ENCODE measurements around the gene NEK2. TPM values are rescaled to one million over a fixed set of nuclear protein-coding genes. Genes with fewer than 3 reads are reported as not detected.
A peak's percentile ranks its signal among the peaks of the same experiment; 100 is the strongest.

Gene NEK2
- total RNA-seq, 1 donor from 2014 or later, result 93.3 TPM

DNA sequence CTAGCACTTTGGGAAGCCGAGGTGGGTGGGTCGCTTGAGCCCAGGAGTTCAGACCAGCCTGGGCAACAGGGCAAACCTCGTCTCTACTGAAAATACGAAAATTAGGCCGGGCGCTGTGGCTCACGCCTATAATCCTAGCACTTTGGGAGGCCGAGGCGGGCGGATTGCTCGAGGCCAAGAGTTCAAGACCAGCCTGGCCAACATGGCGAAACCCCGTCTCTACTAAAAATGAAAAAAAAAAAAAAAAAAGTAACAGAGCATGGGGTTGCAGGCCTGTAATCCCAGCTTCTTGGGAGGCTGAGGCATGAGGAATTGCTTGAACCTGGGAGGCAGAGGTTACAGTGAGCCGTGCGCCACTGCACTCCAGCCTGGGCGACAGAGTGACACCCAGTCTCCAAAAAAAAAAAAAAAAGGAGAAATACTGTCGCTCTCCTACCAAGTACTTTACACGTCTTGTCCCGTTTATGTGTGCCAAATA lies 724 bp upstream of the NEK2 start:
- H3K27me3 Mint-ChIP-seq (ENCODE audit: insufficient read depth, low read depth), result no peaks in the 10 kb centered on the region
- Histone ChIP-seq H3K4me1 (peaks cover 14% of the 10 kb centered on the region), H3K79me2 (ENCODE audit: low read depth) (peaks cover 27% of the 10 kb centered on the region), H3K36me3 (peaks cover 3% of the 10 kb centered on the region), H3K27me3 (no peaks in the 10 kb centered on the region), H3F3A (ENCODE audit: low read depth) (peaks cover 18% of the 10 kb centered on the region), H3K27ac (peak overlapping the region; percentile 40), H4K20me1 (ENCODE audit: low read depth) (no peaks in the 10 kb centered on the region), H3K4me3 (peak overlapping the region; percentile 76), H3K4me2 (peak overlapping the region; percentile 88), H3K9me3 (ENCODE audit: low read depth) (no peaks in the 10 kb centered on the region), H3K9ac (no peak overlapping the region), H2AFZ (replicated peaks) (peak overlapping the region; percentile 75)
- H3K9me3 Mint-ChIP-seq, result no peaks in the 10 kb centered on the region
- peaks cover 36% of the 10 kb centered on the region for H3K4me1 Mint-ChIP-seq
- peak overlapping the region; percentile 96 for H3K27ac Mint-ChIP-seq
- TF ChIP-seq, protein P1, sequence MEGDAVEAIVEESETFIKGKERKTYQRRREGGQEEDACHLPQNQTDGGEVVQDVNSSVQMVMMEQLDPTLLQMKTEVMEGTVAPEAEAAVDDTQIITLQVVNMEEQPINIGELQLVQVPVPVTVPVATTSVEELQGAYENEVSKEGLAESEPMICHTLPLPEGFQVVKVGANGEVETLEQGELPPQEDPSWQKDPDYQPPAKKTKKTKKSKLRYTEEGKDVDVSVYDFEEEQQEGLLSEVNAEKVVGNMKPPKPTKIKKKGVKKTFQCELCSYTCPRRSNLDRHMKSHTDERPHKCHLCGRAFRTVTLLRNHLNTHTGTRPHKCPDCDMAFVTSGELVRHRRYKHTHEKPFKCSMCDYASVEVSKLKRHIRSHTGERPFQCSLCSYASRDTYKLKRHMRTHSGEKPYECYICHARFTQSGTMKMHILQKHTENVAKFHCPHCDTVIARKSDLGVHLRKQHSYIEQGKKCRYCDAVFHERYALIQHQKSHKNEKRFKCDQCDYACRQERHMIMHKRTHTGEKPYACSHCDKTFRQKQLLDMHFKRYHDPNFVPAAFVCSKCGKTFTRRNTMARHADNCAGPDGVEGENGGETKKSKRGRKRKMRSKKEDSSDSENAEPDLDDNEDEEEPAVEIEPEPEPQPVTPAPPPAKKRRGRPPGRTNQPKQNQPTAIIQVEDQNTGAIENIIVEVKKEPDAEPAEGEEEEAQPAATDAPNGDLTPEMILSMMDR (IDR thresholded peaks at IDR 0.05), result no peak
- no peak for TF ChIP-seq EZH2phosphoT487 (IDR thresholded peaks at IDR 0.05)
- TF ChIP-seq EZH2 (IDR thresholded peaks at IDR 0.05), result no peak
- peak overlapping the region; percentile 97 for H3K4me3 Mint-ChIP-seq
- H3K36me3 Mint-ChIP-seq, result peaks cover 7% of the 10 kb centered on the region
- DNase-seq (ENCODE audit: low spot score), result no peak

DNA sequence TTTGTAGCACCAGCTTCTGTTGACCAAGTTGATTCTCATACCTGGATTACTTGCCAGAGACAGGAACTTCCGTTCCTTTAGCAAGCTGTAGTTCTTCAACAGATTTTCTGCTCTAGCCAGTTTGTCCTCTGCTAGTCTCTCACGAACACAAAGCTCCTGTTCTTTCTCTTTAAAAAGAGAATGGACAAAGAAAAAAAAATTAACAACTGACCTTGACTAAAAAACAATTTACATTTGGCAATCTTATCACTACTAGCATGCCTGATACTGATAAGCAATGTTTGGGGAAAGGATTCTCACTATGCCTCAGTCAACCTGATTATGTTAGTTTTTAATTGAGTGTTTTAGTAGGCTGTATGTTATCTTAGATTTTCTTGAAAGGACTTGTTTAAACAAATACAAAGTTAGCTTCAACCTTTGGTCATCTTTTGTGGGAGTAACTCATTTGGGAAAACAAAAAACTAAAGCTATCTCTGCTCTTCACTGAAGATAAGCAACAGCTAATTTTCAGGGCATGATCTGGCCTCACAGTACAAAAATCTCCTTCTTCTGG lies 8.3 kb downstream of the NEK2 start:
- TF ChIP-seq, protein P1 (IDR thresholded peaks at IDR 0.05), result no peak
- no peak for TF ChIP-seq EZH2 (IDR thresholded peaks at IDR 0.05)
- no peak for TF ChIP-seq EZH2phosphoT487 (IDR thresholded peaks at IDR 0.05)

DNA sequence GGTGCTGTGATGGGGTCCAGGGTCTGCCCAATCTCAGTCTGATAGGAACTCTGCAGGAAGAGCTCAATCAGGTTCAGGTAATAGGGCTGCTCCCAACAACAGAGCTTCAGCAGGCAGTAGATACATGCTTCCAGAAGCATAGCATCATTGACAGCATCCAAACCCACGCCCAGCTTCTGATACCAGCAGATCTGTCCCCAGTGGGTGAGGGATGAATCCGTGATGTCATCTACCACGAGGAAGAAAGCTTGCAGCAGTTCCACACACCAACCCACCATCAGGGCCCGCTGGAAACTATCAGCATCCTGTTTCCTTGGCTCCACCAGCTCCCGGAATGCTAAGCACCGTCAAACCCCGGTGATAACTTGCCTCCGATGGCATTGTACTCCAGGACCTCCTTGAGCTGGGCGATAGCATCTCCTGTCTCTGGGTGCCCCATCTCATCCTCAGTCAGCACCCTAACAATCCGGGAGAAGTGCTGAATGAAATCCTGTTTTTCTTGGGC lies 14.7 kb downstream of the NEK2 start:
- Histone ChIP-seq H3K79me2 (ENCODE audit: low read depth) (no peaks in the 10 kb centered on the region), H3K9ac (no peak overlapping the region)

More for the DNA sequence above, 8.3 kb downstream of the NEK2 start:
- peaks cover 29% of the 10 kb centered on the region for H3K36me3 Mint-ChIP-seq
- no peaks in the 10 kb centered on the region for H3K27me3 ChIP-seq
- H3F3A ChIP-seq (ENCODE audit: low read depth), result no peaks in the 10 kb centered on the region
- DNase-seq (ENCODE audit: low spot score), result no peak
- peaks cover 13% of the 10 kb centered on the region for H3K36me3 ChIP-seq
- no peak overlapping the region for H3K4me3 Mint-ChIP-seq
- peaks cover 4% of the 10 kb centered on the region for H3K4me1 Mint-ChIP-seq
- no peak overlapping the region for H3K27ac ChIP-seq
- H3K9me3 Mint-ChIP-seq, result no peaks in the 10 kb centered on the region
- no peak overlapping the region for H3K4me2 ChIP-seq
- no peak overlapping the region for H3K27ac Mint-ChIP-seq
- H3K9ac ChIP-seq, result no peak overlapping the region
- H3K79me2 ChIP-seq (ENCODE audit: low read depth), result no peaks in the 10 kb centered on the region
- no peaks in the 10 kb centered on the region for H4K20me1 ChIP-seq (ENCODE audit: low read depth)
- H3K9me3 ChIP-seq (ENCODE audit: low read depth), result no peaks in the 10 kb centered on the region
- H3K4me1 ChIP-seq, result no peaks in the 10 kb centered on the region
- H3K27me3 Mint-ChIP-seq (ENCODE audit: insufficient read depth, low read depth), result no peaks in the 10 kb centered on the region
- H3K4me3 ChIP-seq, result no peak overlapping the region
- no peak overlapping the region for H2AFZ ChIP-seq (replicated peaks)

More for the DNA sequence above, 14.7 kb downstream of the NEK2 start:
- Histone ChIP-seq H4K20me1 (ENCODE audit: low read depth) (no peaks in the 10 kb centered on the region), H3K27ac (no peak overlapping the region), H3K4me3 (no peak overlapping the region), H3F3A (ENCODE audit: low read depth) (no peaks in the 10 kb centered on the region), H3K4me1 (no peaks in the 10 kb centered on the region), H2AFZ (replicated peaks) (no peak overlapping the region), H3K9me3 (ENCODE audit: low read depth) (no peaks in the 10 kb centered on the region), H3K36me3 (peaks cover 3% of the 10 kb centered on the region), H3K27me3 (no peaks in the 10 kb centered on the region), H3K4me2 (no peak overlapping the region)
- DNase-seq (ENCODE audit: low spot score), result no peak
- Mint-ChIP-seq H3K4me3 (no peak overlapping the region), H3K36me3 (peaks cover 7% of the 10 kb centered on the region), H3K27ac (no peak overlapping the region), H3K4me1 (no peaks in the 10 kb centered on the region), H3K9me3 (no peaks in the 10 kb centered on the region), H3K27me3 (ENCODE audit: insufficient read depth, low read depth) (peaks cover 4% of the 10 kb centered on the region)
- no peak for TF ChIP-seq EZH2 (IDR thresholded peaks at IDR 0.05)
- TF ChIP-seq, protein P1 (IDR thresholded peaks at IDR 0.05), result no peak
- no peak for TF ChIP-seq EZH2phosphoT487 (IDR thresholded peaks at IDR 0.05)
